ENCODE measurements around the gene TRIM26.

The TRIM26 gene

DNA sequence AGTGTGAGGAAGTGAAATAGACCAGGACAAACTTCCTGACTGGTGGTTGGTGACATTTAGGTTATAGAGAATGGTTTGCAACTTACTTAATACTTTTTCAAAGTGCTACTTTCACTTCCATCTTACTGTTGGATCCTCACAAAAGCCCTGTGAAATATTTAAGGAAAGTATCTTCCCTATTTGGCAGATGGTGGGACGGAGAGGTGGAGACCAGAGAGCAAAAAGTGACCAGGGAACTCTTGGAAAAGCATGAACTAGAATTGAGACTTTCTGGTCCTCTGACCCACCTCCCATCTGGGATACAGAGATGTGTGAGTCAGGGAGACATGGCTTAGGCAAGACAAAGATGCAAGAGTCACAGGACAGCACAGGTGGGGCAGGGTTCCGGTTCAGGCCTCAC is 55.2 kb downstream of the TRIM26 start:
- Histone ChIP-seq H3K27me3 (ENCODE audit: control insufficient read depth, low read length) (peaks cover 30% of the 10 kb centered on the region), H3K9me3 (ENCODE audit: control insufficient read depth, insufficient read depth, low read length) (no peaks in the 10 kb centered on the region), H3K9me2 (replicated peaks; ENCODE audit: control insufficient read depth, low read length) (no peaks in the 10 kb centered on the region), H3K4me2 (ENCODE audit: low read length) (no peak overlapping the region), H3K79me2 (ENCODE audit: control insufficient read depth, low read length) (no peaks in the 10 kb centered on the region), H3K36me3 (ENCODE audit: control insufficient read depth, low read length) (no peaks in the 10 kb centered on the region), H4K20me1 (ENCODE audit: control insufficient read depth, insufficient read depth, low read depth, low read length) (no peaks in the 10 kb centered on the region), H3K4me1 (ENCODE audit: control insufficient read depth, low read length) (no peaks in the 10 kb centered on the region), H3K4me3 (ENCODE audit: low read length) (no peak overlapping the region), H3K27ac (ENCODE audit: low read depth, low read length) (no peak overlapping the region), H3F3A (ENCODE audit: control insufficient read depth, insufficient read depth) (no peaks in the 10 kb centered on the region)
- TF ChIP-seq, protein P1, sequence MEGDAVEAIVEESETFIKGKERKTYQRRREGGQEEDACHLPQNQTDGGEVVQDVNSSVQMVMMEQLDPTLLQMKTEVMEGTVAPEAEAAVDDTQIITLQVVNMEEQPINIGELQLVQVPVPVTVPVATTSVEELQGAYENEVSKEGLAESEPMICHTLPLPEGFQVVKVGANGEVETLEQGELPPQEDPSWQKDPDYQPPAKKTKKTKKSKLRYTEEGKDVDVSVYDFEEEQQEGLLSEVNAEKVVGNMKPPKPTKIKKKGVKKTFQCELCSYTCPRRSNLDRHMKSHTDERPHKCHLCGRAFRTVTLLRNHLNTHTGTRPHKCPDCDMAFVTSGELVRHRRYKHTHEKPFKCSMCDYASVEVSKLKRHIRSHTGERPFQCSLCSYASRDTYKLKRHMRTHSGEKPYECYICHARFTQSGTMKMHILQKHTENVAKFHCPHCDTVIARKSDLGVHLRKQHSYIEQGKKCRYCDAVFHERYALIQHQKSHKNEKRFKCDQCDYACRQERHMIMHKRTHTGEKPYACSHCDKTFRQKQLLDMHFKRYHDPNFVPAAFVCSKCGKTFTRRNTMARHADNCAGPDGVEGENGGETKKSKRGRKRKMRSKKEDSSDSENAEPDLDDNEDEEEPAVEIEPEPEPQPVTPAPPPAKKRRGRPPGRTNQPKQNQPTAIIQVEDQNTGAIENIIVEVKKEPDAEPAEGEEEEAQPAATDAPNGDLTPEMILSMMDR (IDR thresholded peaks at IDR 0.05; ENCODE audit: low read depth, low read length, poor library complexity, severe bottlenecking) = no peak
- no peak for TF ChIP-seq EZH2phosphoT487 (IDR thresholded peaks at IDR 0.05; ENCODE audit: borderline replicate concordance, low read length)

DNA sequence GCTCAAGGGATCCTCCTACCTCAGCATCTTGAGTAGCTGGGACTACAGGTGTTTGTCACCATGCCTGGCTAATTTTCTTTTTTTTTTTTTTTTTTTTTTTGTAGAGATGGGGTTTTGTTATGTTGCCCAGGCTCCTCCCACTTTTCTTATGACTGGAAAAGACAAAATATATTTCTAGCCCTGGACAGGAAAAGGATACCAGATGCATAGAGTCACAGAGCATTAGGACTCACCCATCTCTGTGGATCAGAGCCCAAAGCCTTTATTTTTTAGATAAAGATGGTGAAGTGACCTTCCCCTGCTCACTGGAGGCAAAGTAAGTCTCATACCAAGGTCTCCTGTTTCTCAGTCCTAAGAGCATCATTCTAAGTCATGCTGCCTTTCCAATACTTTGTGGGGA is 55.6 kb downstream of the TRIM26 start:
- H3K36me3 ChIP-seq (ENCODE audit: control insufficient read depth, low read length) = no peaks in the 10 kb centered on the region
- no peaks in the 10 kb centered on the region for H3F3A ChIP-seq (ENCODE audit: control insufficient read depth, insufficient read depth)
- H3K4me2 ChIP-seq (ENCODE audit: low read length) = no peak overlapping the region
- no peak for TF ChIP-seq EZH2phosphoT487 (IDR thresholded peaks at IDR 0.05; ENCODE audit: borderline replicate concordance, low read length)
- TF ChIP-seq, protein P1 (IDR thresholded peaks at IDR 0.05; ENCODE audit: low read depth, low read length, poor library complexity, severe bottlenecking) = no peak
- H3K79me2 ChIP-seq (ENCODE audit: control insufficient read depth, low read length) = no peaks in the 10 kb centered on the region
- no peaks in the 10 kb centered on the region for H3K9me3 ChIP-seq (ENCODE audit: control insufficient read depth, insufficient read depth, low read length)
- H3K4me1 ChIP-seq (ENCODE audit: control insufficient read depth, low read length) = no peaks in the 10 kb centered on the region
- H3K4me3 ChIP-seq (ENCODE audit: low read length) = no peak overlapping the region
- H4K20me1 ChIP-seq (ENCODE audit: control insufficient read depth, insufficient read depth, low read depth, low read length) = no peaks in the 10 kb centered on the region
- H3K27ac ChIP-seq (ENCODE audit: low read depth, low read length) = no peak overlapping the region
- peaks cover 30% of the 10 kb centered on the region for H3K27me3 ChIP-seq (ENCODE audit: control insufficient read depth, low read length)
- H3K9me2 ChIP-seq (replicated peaks; ENCODE audit: control insufficient read depth, low read length) = no peaks in the 10 kb centered on the region

DNA sequence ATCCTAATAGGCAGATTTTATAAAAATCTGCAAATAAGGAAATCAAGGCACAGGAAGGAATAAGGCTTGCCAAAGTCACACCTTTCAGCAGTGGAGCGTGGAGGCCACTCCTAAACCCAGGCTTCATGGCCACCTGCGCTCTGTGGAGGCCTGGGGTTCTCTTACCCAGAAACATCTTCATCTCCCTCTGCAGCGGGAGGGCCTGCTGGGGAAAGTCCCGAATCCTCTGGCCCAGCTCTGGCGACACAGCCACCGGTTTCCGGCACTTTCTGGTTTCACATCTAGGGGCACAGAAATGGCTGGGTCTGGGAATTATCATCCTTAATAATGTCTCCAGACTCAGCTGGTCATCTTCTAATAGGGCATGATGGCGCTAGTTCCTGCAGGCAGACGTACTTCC is 56.4 kb downstream of the TRIM26 start:
- H3K9me2 ChIP-seq (replicated peaks; ENCODE audit: control insufficient read depth, low read length) = no peaks in the 10 kb centered on the region
- H3F3A ChIP-seq (ENCODE audit: control insufficient read depth, insufficient read depth) = no peaks in the 10 kb centered on the region
- H3K4me1 ChIP-seq (ENCODE audit: control insufficient read depth, low read length) = no peaks in the 10 kb centered on the region
- no peaks in the 10 kb centered on the region for H3K9me3 ChIP-seq (ENCODE audit: control insufficient read depth, insufficient read depth, low read length)
- H3K27ac ChIP-seq (ENCODE audit: low read depth, low read length) = no peak overlapping the region
- peaks cover 35% of the 10 kb centered on the region for H3K27me3 ChIP-seq (ENCODE audit: control insufficient read depth, low read length)
- H4K20me1 ChIP-seq (ENCODE audit: control insufficient read depth, insufficient read depth, low read depth, low read length) = no peaks in the 10 kb centered on the region
- no peaks in the 10 kb centered on the region for H3K79me2 ChIP-seq (ENCODE audit: control insufficient read depth, low read length)
- no peak overlapping the region for H3K4me2 ChIP-seq (ENCODE audit: low read length)
- TF ChIP-seq, protein P1 (IDR thresholded peaks at IDR 0.05; ENCODE audit: low read depth, low read length, poor library complexity, severe bottlenecking) = no peak
- no peak for TF ChIP-seq EZH2phosphoT487 (IDR thresholded peaks at IDR 0.05; ENCODE audit: borderline replicate concordance, low read length)
- no peak overlapping the region for H3K4me3 ChIP-seq (ENCODE audit: low read length)
- no peaks in the 10 kb centered on the region for H3K36me3 ChIP-seq (ENCODE audit: control insufficient read depth, low read length)

DNA sequence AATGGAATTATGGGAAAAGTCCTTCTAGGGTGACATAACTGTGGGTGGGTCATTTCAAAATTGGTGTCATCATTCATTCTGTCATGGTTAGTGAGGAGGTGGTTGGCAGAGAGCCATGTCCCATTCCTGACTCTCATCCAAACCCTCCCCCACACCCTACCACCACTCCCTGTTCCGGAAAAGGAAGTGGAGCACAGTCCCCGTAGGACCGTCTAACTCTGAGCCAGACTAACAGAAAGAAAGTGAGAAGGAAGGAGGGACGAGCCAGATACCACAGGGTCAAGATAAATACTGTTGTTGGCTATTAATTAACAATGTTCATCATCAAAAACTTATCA is 57.0 kb downstream of the TRIM26 start:
- H3K9me2 ChIP-seq (replicated peaks; ENCODE audit: control insufficient read depth, low read length) = no peaks in the 10 kb centered on the region
- H3K4me2 ChIP-seq (ENCODE audit: low read length) = no peak overlapping the region
- no peaks in the 10 kb centered on the region for H3K9me3 ChIP-seq (ENCODE audit: control insufficient read depth, insufficient read depth, low read length)
- TF ChIP-seq, protein P1 (IDR thresholded peaks at IDR 0.05; ENCODE audit: low read depth, low read length, poor library complexity, severe bottlenecking) = no peak
- no peak for TF ChIP-seq EZH2phosphoT487 (IDR thresholded peaks at IDR 0.05; ENCODE audit: borderline replicate concordance, low read length)
- no peak overlapping the region for H3K27ac ChIP-seq (ENCODE audit: low read depth, low read length)
- no peaks in the 10 kb centered on the region for H3K4me1 ChIP-seq (ENCODE audit: control insufficient read depth, low read length)
- no peak overlapping the region for H3K4me3 ChIP-seq (ENCODE audit: low read length)
- H3K36me3 ChIP-seq (ENCODE audit: control insufficient read depth, low read length) = no peaks in the 10 kb centered on the region
- H3F3A ChIP-seq (ENCODE audit: control insufficient read depth, insufficient read depth) = no peaks in the 10 kb centered on the region
- H4K20me1 ChIP-seq (ENCODE audit: control insufficient read depth, insufficient read depth, low read depth, low read length) = no peaks in the 10 kb centered on the region
- H3K27me3 ChIP-seq (ENCODE audit: control insufficient read depth, low read length) = peaks cover 35% of the 10 kb centered on the region
- no peaks in the 10 kb centered on the region for H3K79me2 ChIP-seq (ENCODE audit: control insufficient read depth, low read length)

Measured in DOHH2 (cell line).